ENCODE results near the gene SEMA3G. TPM values are rescaled to one million over a fixed set of nuclear protein-coding genes. Genes with fewer than 3 reads are reported as not detected.

Gene SEMA3G
- polyA plus RNA-seq, 1 donor (not counting 4 experiments of a cell fraction or from before 2014, with no cell fraction given), result 0.07 TPM

DNA sequence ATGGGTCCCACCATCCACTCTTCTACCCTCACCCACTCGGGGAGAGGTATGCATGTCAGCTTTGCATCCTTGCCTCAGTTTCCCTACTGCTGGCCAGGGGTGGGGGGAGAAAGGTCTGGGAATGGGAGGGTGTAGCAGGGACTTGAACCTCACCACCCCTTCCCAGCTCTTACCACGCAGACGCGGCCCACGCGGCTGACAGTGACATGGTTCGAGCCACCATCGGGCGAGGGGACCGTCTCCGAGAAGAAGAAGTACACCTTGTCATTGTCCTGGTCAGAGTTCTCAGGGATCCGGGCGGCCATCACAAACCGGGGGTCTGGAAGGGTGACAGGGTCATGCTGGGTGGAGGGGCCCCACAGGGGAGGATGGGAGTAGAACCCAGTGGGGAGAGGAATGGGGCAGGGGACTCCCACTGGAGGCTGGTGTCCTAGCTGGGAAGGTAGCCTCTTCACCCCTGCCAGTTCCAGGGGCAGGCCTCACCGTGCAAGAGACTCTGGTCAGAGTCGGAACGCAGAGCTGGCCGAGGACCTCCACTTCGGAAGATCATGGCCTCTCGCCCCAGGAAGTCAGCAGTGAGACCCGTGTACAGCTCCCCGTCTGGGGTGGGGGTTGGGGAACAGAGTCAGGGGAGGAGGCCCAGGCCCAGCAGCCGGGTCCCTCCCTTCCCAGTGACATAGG, 3.7 kb downstream of the SEMA3G start:
- no peaks in the 10 kb centered on the region for H3K9me3 ChIP-seq (ENCODE audit: control insufficient read depth, low read depth, low read length)
- DNase-seq (ENCODE audit: low read depth, low spot score), result no peak
- H3K27me3 ChIP-seq (ENCODE audit: control insufficient read depth, extremely low read depth, insufficient read depth, low read length), result no peaks in the 10 kb centered on the region
- H3K27ac ChIP-seq (ENCODE audit: control insufficient read depth, insufficient read depth, low read length), result no peak overlapping the region
- no peak overlapping the region for H3K4me2 ChIP-seq (ENCODE audit: control insufficient read depth, extremely low read depth, insufficient read depth, low read depth, low read length)
- H3K36me3 ChIP-seq (ENCODE audit: control insufficient read depth in 2 of 2, extremely low read depth in 1 of 2, insufficient read depth in 2 of 2, low read length in 2 of 2), result no peaks in the 10 kb centered on the region
- H2AFZ ChIP-seq (ENCODE audit: control insufficient read depth, low read length), result no peak overlapping the region
- H3K9ac ChIP-seq (ENCODE audit: control insufficient read depth, extremely low read depth, insufficient read depth, low read length), result no peak overlapping the region
- FAIRE-seq, result no peak
- H3K4me1 ChIP-seq (ENCODE audit: control insufficient read depth, extremely low read depth, insufficient read depth, low read length), result peaks cover 10% of the 10 kb centered on the region
- TF ChIP-seq, protein P1, sequence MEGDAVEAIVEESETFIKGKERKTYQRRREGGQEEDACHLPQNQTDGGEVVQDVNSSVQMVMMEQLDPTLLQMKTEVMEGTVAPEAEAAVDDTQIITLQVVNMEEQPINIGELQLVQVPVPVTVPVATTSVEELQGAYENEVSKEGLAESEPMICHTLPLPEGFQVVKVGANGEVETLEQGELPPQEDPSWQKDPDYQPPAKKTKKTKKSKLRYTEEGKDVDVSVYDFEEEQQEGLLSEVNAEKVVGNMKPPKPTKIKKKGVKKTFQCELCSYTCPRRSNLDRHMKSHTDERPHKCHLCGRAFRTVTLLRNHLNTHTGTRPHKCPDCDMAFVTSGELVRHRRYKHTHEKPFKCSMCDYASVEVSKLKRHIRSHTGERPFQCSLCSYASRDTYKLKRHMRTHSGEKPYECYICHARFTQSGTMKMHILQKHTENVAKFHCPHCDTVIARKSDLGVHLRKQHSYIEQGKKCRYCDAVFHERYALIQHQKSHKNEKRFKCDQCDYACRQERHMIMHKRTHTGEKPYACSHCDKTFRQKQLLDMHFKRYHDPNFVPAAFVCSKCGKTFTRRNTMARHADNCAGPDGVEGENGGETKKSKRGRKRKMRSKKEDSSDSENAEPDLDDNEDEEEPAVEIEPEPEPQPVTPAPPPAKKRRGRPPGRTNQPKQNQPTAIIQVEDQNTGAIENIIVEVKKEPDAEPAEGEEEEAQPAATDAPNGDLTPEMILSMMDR (optimal IDR thresholded peaks at IDR 0.05 in 1 of 3, IDR thresholded peaks at IDR 0.05 in 1 of 3, conservative IDR thresholded peaks at IDR 0.05 in 1 of 3; ENCODE audit: extremely low read depth in 1 of 3, insufficient read depth in 2 of 3, low read length in 3 of 3), result no peak
- TF ChIP-seq EZH2 (IDR thresholded peaks at IDR 0.05; ENCODE audit: low read length), result no peak
- H3K79me2 ChIP-seq (ENCODE audit: control insufficient read depth, insufficient read depth, low read length), result no peaks in the 10 kb centered on the region
- H3K9me1 ChIP-seq (ENCODE audit: control insufficient read depth, extremely low read depth, insufficient read depth, low read length), result no peaks in the 10 kb centered on the region
- no peaks in the 10 kb centered on the region for H4K20me1 ChIP-seq (ENCODE audit: control insufficient read depth, extremely low read depth, insufficient read depth, low read length)
- H3K4me3 ChIP-seq (ENCODE audit: control insufficient read depth in 2 of 3, extremely low read depth in 1 of 3, insufficient read depth in 2 of 3, low read depth in 1 of 3, low read length in 3 of 3), result no peak overlapping the region
- dilution Hi-C loops (cut with MboI; ENCODE audit: extremely low pct_ligation_motif_present, low sequenced_read_pairs), result no loop called here

DNA sequence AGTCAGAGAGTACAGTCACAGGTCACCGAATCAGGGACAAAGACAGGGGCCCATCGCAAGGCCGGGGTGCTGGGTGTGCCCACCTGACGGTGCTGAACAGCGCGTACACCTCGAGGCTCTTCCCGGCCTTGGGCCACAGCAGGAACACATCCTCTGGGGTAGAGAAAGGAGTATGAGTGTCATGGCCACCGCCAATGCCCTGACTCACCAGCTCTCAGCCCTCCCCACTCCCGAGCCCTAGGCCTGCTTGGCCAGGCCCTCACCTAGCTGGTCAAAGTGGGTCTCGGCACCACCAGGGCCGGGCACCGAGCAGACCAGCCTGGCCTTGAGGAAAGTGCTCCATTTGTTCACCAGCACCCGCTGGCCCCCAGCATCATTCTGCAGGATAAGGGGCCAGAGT, 4.2 kb downstream of the SEMA3G start:
- H3K9ac ChIP-seq (ENCODE audit: control insufficient read depth, extremely low read depth, insufficient read depth, low read length), result no peak overlapping the region
- dilution Hi-C loops (cut with MboI; ENCODE audit: extremely low pct_ligation_motif_present, low sequenced_read_pairs), result no loop called here
- no peaks in the 10 kb centered on the region for H4K20me1 ChIP-seq (ENCODE audit: control insufficient read depth, extremely low read depth, insufficient read depth, low read length)
- no peaks in the 10 kb centered on the region for H3K79me2 ChIP-seq (ENCODE audit: control insufficient read depth, insufficient read depth, low read length)
- DNase-seq (ENCODE audit: low read depth, low spot score) (no peak), FAIRE-seq (no peak)
- H3K36me3 ChIP-seq (ENCODE audit: control insufficient read depth in 2 of 2, extremely low read depth in 1 of 2, insufficient read depth in 2 of 2, low read length in 2 of 2), result no peaks in the 10 kb centered on the region
- no peak overlapping the region for H3K4me2 ChIP-seq (ENCODE audit: control insufficient read depth, extremely low read depth, insufficient read depth, low read depth, low read length)
- H3K9me1 ChIP-seq (ENCODE audit: control insufficient read depth, extremely low read depth, insufficient read depth, low read length), result no peaks in the 10 kb centered on the region
- H3K27ac ChIP-seq (ENCODE audit: control insufficient read depth, insufficient read depth, low read length), result no peak overlapping the region
- H3K4me1 ChIP-seq (ENCODE audit: control insufficient read depth, extremely low read depth, insufficient read depth, low read length), result peaks cover 10% of the 10 kb centered on the region
- H2AFZ ChIP-seq (ENCODE audit: control insufficient read depth, low read length), result no peak overlapping the region
- H3K9me3 ChIP-seq (ENCODE audit: control insufficient read depth, low read depth, low read length), result no peaks in the 10 kb centered on the region
- no peaks in the 10 kb centered on the region for H3K27me3 ChIP-seq (ENCODE audit: control insufficient read depth, extremely low read depth, insufficient read depth, low read length)
- TF ChIP-seq, protein P1 (optimal IDR thresholded peaks at IDR 0.05 in 1 of 3, IDR thresholded peaks at IDR 0.05 in 1 of 3, conservative IDR thresholded peaks at IDR 0.05 in 1 of 3; ENCODE audit: extremely low read depth in 1 of 3, insufficient read depth in 2 of 3, low read length in 3 of 3), result no peak
- TF ChIP-seq EZH2 (IDR thresholded peaks at IDR 0.05; ENCODE audit: low read length), result no peak
- H3K4me3 ChIP-seq (ENCODE audit: control insufficient read depth in 2 of 3, extremely low read depth in 1 of 3, insufficient read depth in 2 of 3, low read depth in 1 of 3, low read length in 3 of 3), result no peak overlapping the region
